Non-pigmented ciliary epithelial cell (primary cell): Measurements from ENCODE around the gene ASB18.
"Not testable (repeated sequence)": the region's sequence is repeated elsewhere in the genome, so short reads cannot be mapped to it uniquely, and the experiment has no call there.

Experiments
- DNase-seq: peaks from one replicate; pipeline ENCODE4 v3.0.0-alpha.2; 2010; ENCODE audit warnings: low read depth

ASB18 gene, protein sequence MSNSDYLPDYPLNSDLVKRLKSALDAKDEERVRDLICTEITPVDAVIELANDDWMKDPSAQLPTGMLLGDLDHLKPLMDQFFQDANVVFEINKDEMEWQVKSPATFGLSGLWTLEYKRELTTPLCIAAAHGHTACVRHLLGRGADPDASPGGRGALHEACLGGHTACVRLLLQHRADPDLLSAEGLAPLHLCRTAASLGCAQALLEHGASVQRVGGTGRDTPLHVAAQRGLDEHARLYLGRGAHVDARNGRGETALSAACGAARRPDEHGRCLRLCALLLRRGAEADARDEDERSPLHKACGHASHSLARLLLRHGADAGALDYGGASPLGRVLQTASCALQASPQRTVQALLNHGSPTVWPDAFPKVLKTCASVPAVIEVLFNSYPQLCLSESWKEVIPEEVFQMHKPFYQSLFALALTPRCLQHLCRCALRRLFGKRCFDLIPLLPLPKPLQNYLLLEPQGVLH

DNA sequence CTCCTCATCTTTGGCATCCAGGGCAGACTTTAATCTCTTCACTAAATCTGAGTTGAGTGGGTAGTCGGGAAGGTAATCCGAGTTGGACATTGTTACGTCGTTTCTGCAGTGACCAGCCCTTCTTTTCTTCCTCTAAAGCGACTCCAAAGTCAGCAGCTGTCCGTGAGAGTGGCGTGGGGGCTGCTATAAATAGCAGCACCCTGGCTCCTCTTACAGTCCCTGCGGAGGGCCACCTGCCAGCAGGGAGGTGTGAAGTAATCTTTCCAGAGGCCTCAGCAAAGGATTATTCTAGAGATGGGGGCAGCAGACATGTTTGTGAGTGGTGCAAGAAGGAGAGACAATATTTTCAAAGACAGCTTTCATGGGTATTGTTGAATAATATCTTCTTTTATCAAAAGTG, at the start of gene ASB18:
TSS of gene ASB18 (minus strand) at position 151 of the 400 bp plus-strand sequence. CDS start at position 90, 61 bp downstream.
- no peak for DNase-seq

DNA sequence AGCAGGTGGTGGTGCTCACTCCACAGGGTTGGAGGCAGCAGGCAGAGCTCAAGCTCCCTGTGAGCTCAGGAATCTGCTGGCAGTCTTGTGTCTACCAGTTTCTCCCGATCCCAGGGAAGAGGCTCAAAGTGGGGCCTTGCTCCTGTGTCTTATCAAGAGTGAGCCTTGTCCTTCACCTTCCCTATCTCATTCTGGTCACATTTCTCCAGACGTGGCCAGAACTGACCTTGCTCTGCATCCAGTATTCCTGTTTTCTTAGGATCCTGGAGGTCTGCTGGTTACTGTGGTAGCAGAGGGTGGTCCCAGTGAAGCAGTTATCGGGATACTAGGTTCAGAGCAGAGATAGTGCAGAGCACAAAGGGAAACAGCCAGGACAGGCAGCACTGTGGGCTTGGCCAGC, 47.1 kb upstream of the ASB18 start:
- no peak for DNase-seq

DNA sequence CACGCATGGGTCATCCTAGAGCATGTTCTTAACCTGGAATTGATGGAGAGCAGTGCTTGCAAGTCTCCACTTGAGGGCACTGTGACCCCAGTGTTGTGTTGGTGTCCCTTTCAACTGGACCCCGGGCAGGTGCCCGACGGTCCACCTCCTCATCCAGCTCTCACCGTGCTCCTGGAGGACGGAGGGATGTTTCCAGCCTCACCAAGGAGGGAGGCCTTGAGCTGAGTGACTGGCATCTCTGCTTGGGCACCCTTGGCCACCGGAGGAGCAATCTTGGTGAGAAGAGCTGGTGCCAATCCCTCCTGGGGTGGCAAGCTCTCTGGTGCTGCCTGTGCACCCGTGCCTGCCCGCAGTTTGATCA, 45.4 kb upstream of the ASB18 start:
- no peak for DNase-seq

DNA sequence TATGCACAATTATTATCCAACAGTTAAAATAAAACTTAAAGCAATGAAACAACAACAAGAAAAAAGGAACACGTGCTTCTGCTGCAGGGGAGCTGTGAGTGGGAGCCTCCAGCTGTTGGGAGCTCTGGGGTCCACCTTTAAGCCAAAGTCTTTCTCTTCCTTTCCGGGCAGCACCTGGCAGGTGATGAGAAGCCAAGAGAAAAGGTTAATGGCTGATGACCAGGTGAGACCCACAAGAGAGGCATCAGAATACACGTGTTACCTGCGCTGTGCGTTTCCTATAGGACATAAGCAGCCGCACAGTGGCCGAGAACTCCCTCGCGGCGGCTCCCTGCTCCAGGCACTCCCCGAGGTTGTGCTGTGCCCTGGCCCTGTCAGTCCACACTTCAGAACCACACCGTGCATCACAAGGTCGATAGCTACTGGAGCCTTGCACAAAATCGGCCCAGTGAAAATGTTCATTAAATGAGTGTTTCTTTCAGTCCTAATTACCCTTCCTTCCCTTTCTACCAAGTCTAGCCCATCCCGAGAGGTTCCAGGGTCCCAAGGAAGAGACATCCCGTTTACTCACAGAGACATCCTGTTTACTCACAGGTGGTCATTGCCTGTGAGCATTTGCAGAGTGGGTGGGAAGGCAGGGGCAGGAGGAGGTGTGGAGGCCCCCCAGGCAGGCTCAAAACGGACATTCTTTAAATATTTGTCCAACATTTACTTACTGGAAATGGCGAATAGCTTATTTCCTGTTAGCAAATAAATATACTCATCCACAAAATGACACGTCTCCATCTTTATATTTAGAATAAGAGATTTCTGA, 44.9 kb upstream of the ASB18 start:
- no peak for DNase-seq

DNA sequence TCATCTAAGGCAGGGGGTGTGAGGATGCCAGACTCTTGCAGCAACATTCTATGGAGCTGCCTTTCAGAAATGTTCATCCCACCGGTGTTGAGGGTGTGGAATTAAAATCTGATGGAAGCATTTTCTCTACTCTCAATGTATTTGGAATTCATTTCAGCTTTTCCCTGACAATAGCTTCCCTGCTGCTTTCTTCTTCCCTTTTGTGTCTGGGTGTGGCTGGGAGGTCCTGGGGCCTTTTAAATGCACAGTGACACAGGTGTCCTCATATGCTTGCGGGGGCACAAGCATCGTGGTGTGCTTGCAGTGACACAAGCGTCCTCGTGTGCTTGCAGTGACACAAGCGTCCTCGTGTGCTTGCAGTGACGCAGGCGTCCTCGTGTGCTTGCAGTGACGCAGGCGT, 43.4 kb upstream of the ASB18 start:
- no peak for DNase-seq

DNA sequence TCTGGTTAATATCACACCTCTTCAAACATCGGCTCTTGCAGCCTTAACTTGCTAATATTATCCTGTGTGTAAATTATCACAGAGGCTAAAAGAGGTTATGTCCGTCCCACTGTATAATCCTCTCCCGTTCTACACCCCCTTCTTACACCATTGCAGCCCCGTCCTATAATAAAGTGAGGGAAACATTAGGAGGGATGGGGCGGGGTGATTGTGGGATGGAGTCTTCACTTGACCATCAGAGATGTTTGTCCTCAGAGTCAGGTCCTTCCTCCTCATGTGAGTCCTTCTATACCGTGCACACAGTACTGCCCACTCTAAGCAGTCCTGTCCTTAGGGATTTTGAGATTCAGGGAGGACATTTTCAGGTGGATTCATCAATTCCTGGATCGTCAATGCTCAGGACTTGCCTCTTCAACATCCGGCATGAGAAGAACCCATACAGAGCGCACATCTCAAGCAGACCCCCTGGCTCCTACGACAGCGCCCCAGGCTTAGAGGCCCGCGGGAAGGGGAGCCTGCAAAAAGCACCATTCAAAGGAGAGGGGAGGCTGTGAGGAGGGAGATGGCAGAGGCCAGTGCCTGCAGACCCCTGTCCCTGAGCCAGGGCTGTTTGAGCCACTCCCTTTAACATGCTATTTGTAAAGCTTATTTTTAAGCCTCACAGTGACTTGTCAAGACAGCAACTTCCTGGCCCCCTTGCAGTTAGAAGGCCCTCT, 42.8 kb upstream of the ASB18 start:
- DNase-seq, result no peak

DNA sequence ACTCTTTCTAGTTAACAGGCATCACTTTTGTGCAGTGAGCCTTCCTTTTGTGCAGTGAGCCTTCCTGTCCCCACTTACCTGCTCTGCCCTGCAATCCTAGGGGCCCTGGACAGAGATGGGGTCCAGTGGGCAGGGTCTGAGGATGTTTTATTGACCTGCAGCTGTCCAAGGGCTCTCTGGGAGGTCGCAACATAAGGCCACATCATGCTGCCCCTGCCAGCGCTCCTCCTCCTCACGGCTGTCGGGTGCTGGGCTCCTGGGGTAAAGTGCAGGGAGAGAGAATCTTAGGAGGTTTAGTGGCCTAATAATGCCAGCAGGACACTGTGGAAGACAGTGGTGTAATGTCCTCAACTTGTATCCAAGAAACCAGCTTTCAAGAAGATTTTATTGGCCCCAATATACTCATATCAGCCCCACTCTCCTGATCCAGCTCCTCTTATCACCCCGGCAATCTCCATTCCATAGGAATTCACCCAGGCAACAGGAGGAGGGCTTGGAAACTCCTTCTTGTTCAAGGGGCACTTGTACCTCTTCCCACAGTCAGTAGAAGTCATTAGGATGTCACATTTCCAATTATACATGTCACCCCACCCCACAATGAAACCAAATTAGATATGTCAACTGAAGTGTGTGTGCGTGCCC, 41.9 kb upstream of the ASB18 start:
- DNase-seq, result no peak

DNA sequence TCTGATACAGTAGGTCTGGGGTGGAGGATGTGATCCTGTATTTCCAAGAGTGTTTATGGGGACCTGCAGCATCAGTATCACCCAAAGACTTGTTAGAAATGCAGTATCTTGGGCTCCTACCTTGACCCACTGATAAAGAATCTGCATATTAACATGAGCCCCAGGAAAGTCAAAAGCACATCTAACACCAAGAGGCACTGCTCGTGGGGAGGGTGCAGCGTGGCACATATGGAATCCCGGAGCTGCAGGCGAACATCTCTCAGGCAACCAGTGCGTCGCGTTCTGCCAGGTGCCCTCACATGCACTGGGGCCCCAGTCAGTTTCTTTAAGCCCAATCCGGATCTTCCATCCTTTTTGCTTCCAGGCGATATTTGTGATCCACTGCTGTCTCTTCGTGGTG, 41.3 kb upstream of the ASB18 start:
- DNase-seq, result no peak

DNA sequence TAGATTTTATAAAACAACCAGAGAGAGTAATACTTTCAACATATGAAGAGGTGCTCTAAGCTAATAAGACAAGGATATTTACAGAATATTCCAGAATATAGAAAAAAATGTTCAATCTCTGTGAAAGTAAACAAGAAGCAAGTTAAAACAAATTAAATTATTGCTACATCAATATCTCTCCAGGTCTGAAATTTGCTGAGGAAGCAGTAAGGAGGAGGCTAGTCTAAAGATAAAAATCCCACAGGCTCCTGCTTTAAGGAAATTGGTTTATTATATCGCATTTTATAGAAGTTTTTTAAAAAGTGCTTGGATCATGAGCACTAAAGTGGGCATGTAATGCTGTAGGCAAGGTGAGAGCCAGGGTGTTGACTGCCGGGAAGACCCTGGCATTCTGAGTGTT, 39.7 kb upstream of the ASB18 start:
- DNase-seq, result no peak

DNA sequence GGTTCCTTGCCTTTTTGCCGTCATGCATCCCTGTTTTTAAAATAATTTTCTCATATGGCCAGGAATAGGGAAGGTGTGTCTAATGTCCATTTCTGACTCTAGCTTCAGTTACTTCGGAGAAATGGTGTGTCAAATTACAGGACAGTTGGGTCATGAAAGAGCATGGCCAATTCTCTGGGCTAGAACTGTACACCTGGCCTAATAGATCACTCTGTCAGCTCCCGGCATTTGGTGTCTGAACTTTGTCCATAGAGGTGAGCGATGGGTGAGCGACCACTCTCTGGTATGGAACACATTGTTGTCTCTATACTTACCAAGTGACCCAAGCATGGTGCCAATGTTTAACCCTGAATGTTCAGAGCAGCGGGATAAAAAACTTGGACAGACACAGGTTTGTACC, 38.3 kb upstream of the ASB18 start:
- DNase-seq, result no peak

DNA sequence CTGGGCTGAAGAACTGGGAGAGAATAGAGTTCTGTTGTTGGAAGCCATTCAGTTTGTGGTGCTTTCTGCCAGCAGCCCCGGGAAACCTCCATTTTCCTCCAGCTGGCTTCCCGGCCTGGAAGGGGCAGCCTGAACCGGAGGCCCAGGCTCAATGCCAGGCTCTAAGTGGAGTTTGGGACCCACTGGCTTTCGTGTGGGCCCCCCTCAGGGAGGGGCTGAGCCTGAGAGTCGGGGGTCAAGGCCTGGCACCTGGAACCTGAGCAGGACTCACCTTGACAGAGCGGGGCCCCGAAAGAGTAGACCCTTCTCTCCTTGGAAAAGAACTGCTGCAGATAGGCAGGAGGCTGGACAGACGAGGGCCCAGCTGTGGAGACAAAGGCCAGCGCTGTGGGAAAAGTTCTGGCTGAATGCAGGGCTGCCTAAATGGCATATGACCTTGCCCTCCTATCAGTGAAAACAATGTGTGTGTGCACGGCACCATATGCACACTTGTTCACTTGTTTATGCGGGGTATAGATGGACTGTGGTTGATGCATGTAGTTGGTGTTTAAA, 34.8 kb upstream of the ASB18 start:
- DNase-seq, result no peak

DNA sequence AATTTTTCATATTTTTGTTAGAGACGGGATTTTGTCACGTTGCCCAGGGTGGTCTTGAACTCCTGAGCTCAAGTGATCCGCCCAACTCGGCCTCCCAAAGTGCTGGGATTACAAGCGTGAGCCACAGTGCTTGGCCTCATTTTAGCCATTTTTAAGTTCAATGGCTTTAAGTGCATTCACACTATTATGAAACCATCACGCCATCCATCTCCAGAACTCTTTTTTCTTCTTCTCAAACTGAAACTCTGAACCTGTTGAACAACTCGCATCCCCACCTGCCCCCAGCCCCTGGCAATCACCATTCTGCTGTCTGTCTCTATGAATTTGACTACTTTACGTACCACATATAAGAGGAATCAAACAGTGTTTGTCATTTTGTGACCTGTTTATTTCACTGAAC, 31.3 kb upstream of the ASB18 start:
- no peak for DNase-seq

DNA sequence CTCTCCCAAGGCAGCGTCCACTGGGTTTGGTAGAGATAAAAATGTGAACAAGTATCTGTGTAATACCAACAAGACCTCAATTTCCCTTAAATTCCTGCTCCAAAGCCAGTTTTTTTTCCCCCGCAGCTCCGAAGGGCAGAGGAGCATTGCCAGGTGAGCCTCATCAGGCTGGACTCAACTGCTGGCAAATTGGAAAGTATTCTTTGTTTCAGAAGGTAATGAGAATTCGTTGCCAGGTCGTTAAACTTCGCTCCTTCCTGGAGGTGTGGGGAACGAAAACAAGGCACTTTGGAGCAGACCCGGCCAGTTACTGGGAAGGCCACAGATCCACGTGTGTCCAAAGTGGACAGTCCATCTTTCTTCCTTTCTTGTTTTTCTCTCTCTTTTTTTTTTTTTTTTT, 30.4 kb upstream of the ASB18 start:
- no peak for DNase-seq

DNA sequence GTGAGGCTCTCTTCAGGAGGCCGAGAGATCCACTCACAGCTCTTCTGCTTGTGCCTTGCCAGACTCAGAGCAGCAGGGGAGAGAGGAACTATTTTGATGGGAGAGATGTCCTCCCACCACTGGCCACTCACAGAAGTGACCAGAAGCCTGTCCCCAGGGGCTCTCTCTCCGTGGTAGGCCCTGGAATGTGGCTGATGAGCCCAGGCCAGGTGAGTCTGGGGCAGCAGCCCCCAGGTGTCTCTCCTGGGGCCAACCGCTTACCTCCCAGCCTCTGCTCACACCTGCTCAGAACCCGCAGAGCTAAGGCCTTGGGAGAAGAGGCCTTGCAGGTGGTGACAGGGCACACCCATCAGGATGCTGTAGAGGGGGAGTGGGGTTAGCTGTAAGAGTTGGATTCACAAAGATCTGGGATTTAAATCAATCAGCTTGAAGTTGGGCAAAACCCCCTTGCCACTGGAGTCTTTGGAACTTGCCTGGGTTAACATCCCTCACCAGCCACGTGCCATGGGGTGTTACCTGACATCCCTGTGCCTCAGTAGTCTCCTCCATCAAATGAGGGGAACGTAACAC, 29.1 kb upstream of the ASB18 start:
- no peak for DNase-seq

DNA sequence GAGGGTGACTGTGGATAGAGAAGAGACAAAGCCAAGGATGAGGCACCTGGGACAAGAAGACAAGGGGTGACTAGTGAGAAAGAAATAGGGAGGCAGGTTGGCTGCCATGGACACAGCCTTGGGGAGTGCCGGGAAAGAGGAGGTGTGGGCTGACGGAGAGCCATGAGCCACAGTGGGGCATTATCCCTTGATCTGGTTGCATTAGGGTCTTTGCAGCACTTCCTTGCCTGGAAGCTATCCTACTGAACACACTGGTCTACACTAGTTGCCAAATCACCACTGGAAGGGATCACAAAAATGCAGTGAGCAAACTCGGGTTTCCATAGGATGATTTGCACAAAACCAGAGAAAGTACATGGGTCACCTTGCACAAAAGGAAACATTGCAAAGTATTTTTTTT, 27.7 kb upstream of the ASB18 start:
- no peak for DNase-seq

DNA sequence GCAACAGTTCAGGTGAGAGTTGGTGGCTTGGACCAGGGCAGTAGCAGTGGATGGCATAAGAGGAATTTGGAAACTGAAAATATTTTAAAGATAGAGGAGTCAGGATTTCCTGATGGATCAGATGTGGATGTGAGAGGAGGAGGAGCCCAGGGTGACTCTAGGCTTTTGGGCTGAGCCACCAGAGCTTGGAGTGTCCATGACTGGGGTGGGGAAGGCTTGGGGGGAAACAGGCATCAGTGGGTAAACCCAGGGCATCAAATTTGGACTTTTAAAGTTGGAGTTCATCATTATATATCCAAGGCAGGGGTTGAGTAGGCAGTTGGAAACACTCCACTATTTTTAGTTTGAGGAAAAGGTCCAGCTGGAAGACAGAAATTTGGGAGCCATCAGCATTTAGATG, 27.3 kb upstream of the ASB18 start:
- DNase-seq, result no peak

DNA sequence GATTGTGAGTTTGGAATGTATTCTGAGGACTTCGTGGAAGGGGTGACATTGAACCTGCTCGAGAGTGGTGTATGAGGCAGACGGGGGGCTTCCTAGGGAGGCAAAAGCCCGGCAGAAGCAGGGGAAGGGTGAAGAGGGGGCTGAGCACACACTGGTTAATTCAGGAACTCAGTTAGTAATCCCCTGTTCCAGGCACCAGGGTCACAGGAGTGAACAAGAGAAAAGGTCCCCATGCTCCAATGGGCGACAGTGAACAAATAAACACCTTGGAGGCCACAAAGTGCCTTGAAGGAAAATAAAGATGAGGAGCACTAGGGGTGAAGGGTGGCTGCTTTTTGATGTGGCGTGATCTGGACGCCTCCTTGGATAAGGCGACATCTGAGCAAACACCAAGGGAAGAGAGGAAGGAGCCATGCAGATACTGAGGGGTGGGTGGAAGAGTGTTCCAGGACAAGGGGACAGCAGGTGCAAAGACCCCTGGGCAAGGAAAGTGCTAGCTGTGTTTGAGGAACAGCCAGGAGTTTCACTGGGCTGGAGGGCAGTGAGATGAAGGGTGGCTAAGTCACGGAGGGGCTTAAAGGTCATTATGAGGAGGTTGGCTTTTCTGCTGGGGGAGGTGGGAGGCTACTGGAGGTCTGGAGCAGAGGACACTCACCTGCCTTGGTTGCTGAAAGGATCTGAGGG, 26.7 kb upstream of the ASB18 start:
- no peak for DNase-seq

DNA sequence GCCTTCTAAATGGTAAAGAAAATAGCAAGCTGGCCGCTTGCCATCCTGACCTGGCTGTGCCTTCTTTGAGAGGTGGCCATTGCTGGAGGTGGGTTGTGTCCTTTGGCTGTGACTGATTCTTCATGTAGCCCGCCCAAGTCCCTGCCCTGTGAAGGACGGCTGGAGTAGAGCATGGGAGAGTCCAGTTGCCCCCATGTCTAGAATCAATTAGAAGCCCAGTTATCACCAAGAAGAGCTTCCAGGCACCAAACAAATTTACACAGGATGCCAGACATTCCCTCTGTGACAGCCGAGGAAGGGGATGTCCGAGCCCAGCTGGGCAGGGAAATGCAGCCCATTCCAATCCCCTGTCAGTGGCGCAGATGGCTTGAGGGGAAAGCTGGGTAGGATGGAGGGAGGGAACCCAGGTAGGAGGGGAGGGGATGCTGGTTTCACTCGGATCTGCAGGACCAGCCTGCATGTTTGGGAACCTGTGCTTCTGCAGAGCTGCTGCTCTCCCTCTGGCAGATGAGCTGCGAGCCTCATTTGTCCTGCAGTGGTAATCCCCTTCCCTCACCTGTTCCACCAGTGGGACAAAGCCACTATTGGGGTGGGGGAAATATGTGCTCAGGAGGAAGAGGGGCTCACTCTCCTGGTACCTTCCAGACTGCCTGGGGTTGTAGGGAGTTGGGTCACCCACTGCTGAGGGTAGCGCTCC, 25.7 kb upstream of the ASB18 start:
- no peak for DNase-seq

DNA sequence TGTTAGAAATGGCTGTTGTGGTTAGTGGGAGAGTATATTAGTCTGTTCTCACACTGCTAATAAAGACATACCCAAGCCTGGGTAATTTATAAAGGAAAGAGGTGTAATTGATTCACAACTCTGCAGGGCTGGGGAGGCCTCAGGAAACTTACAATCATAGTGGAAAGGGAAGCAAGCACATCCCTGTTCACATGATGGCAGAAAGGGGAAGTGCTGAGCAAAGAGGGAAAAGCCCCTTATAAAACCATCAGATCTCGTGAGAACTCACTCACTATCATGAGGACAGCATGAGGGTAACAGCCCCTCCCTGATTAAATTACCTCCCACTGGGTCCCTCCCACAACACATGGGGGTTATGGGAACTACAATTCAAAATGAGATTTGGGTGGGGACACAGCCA, 24.2 kb upstream of the ASB18 start:
- not testable (repeated sequence) for DNase-seq

DNA sequence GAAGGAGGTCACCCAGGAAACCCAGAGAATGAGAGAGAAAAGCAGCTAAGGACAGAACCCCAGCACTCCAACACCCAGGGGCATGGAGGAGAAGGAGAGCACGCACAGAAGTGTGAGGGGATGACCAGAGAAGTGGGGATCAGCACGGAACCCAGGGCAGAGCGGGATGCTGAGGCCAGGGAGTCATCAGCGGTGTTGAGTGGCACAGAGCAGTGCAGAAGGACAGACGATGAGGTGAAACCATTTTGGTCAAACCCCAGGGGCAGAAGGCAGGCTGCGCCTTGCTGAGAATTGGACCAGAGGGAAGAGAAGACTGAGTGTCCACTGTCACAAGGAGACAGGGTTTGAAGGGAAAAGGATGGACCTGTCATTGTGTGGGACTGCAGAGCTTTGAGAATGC, 23.4 kb upstream of the ASB18 start:
- no peak for DNase-seq
